Measurements from ENCODE around the gene ANKRD44.

Gene ANKRD44

DNA sequence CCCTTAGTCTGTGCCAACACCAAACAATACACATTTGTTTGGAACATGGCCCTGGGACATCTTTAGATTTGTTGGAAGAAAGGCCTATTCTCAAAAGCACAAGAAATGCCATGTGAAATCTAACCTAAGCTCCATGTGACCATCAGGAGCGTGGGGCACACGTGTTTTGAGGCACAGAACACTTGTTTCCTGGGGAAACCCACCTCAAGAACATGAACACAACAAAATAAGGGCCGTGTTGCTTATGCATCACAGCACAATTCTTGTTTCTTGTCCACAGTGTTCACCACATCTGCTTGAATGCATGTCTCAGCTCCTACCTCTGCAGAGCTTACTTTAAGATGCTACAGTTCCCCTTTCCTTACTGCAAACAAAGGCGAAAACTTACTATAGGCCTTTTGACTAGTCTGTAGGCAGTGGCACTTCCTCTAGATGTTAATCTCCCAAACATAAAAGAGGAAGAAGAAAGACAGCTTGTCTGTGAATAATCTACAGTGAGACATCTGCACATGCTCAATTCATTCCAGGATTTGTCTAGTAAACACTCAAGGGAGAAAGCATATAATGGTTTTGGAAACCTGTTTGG lies 165.0 kb downstream of the ANKRD44 start:
- WGBS: 85% methylated on average over 4 of the region's 4 CpGs
- H3K4me3 ChIP-seq (ENCODE audit: insufficient read depth in 1 of 2, low read depth in 1 of 2, low read length in 2 of 2): no peak overlapping the region
- no peak overlapping the region for H3K18ac ChIP-seq (ENCODE audit: low read depth in 1 of 2, low read length in 2 of 2)
- no peaks in the 10 kb centered on the region for H3K27me3 ChIP-seq (ENCODE audit: control insufficient read depth in 1 of 2, insufficient read depth in 1 of 2, low read length in 2 of 2)
- H2BK15ac ChIP-seq (ENCODE audit: low read depth, poor library complexity, severe bottlenecking): no peak overlapping the region
- H3K27ac ChIP-seq (ENCODE audit: low read length, poor library complexity, severe bottlenecking): no peak overlapping the region
- no peak for DNase-seq
- H3K23ac ChIP-seq (ENCODE audit: low read length in 2 of 2): no peak overlapping the region
- no peak overlapping the region for H2BK120ac ChIP-seq (ENCODE audit: low read depth, low read length)
- no peak overlapping the region for H2BK5ac ChIP-seq (ENCODE audit: low read depth, low read length, poor library complexity, severe bottlenecking)
- no peak overlapping the region for H3K9ac ChIP-seq (ENCODE audit: low read length)
- H3K4me2 ChIP-seq (ENCODE audit: low read length, poor library complexity, severe bottlenecking): no peak overlapping the region
- no peak overlapping the region for H2AFZ ChIP-seq (ENCODE audit: low read depth, low read length)
- H2AK5ac ChIP-seq (ENCODE audit: low read length, severe bottlenecking): no peak overlapping the region
- no peaks in the 10 kb centered on the region for H3K79me1 ChIP-seq (replicated peaks; ENCODE audit: low read length, poor library complexity, severe bottlenecking)
- H2BK12ac ChIP-seq (ENCODE audit: low read length in 2 of 2): no peak overlapping the region
- H3K9me3 ChIP-seq (ENCODE audit: control insufficient read depth, low read length): no peaks in the 10 kb centered on the region
- H3K36me3 ChIP-seq (ENCODE audit: control insufficient read depth in 1 of 2, insufficient read depth in 2 of 2, low read depth in 1 of 2, low read length in 2 of 2): no peaks in the 10 kb centered on the region
- H4K91ac ChIP-seq (ENCODE audit: low read length): no peak overlapping the region
- H4K8ac ChIP-seq (ENCODE audit: low read length): no peak overlapping the region
- H3K14ac ChIP-seq (ENCODE audit: low read length in 2 of 2): no peak overlapping the region
- H3K4me1 ChIP-seq (ENCODE audit: control insufficient read depth, insufficient read depth, low read depth, low read length): no peaks in the 10 kb centered on the region
- H3K4ac ChIP-seq (ENCODE audit: low read depth in 1 of 2, low read length in 2 of 2): no peak overlapping the region

DNA sequence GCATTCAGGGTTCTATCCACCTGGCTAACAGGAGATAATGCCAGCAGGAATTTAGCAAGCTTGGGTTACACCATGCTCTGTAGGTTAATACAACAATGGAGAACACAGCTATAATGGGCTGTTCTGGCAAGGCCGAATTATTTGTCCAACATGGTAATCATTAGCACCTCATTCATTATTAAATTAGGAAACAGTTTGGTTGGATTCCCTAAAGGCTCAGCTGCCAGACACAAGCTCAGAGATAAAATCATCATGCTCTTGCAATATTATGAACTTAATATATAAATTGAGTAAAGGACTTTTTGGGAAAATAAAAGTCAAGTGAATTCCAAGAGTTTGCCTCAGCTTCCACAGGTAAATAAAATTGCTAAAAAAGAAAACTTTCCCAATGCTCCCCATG lies 166.4 kb downstream of the ANKRD44 start:
- Histone ChIP-seq H3K4ac (ENCODE audit: low read depth in 1 of 2, low read length in 2 of 2) (no peak overlapping the region), H3K79me1 (replicated peaks; ENCODE audit: low read length, poor library complexity, severe bottlenecking) (no peaks in the 10 kb centered on the region), H4K91ac (ENCODE audit: low read length) (no peak overlapping the region), H3K14ac (ENCODE audit: low read length in 2 of 2) (no peak overlapping the region), H3K4me1 (ENCODE audit: control insufficient read depth, insufficient read depth, low read depth, low read length) (no peaks in the 10 kb centered on the region), H3K9ac (ENCODE audit: low read length) (no peak overlapping the region), H3K23ac (ENCODE audit: low read length in 2 of 2) (no peak overlapping the region), H3K36me3 (ENCODE audit: control insufficient read depth in 1 of 2, insufficient read depth in 2 of 2, low read depth in 1 of 2, low read length in 2 of 2) (no peaks in the 10 kb centered on the region), H2AK5ac (ENCODE audit: low read length, severe bottlenecking) (no peak overlapping the region), H4K8ac (ENCODE audit: low read length) (no peak overlapping the region), H3K27me3 (ENCODE audit: control insufficient read depth in 1 of 2, insufficient read depth in 1 of 2, low read length in 2 of 2) (no peaks in the 10 kb centered on the region), H3K27ac (ENCODE audit: low read length, poor library complexity, severe bottlenecking) (no peak overlapping the region), H3K9me3 (ENCODE audit: control insufficient read depth, low read length) (no peaks in the 10 kb centered on the region), H2BK5ac (ENCODE audit: low read depth, low read length, poor library complexity, severe bottlenecking) (no peak overlapping the region), H3K4me3 (ENCODE audit: insufficient read depth in 1 of 2, low read depth in 1 of 2, low read length in 2 of 2) (no peak overlapping the region), H2BK120ac (ENCODE audit: low read depth, low read length) (no peak overlapping the region), H2BK12ac (ENCODE audit: low read length in 2 of 2) (no peak overlapping the region), H3K18ac (ENCODE audit: low read depth in 1 of 2, low read length in 2 of 2) (no peak overlapping the region), H3K4me2 (ENCODE audit: low read length, poor library complexity, severe bottlenecking) (no peak overlapping the region), H2BK15ac (ENCODE audit: low read depth, poor library complexity, severe bottlenecking) (no peak overlapping the region), H2AFZ (ENCODE audit: low read depth, low read length) (no peak overlapping the region)
- 100% methylated on average over 1 of the region's 1 CpG for WGBS
- no peak for DNase-seq

DNA sequence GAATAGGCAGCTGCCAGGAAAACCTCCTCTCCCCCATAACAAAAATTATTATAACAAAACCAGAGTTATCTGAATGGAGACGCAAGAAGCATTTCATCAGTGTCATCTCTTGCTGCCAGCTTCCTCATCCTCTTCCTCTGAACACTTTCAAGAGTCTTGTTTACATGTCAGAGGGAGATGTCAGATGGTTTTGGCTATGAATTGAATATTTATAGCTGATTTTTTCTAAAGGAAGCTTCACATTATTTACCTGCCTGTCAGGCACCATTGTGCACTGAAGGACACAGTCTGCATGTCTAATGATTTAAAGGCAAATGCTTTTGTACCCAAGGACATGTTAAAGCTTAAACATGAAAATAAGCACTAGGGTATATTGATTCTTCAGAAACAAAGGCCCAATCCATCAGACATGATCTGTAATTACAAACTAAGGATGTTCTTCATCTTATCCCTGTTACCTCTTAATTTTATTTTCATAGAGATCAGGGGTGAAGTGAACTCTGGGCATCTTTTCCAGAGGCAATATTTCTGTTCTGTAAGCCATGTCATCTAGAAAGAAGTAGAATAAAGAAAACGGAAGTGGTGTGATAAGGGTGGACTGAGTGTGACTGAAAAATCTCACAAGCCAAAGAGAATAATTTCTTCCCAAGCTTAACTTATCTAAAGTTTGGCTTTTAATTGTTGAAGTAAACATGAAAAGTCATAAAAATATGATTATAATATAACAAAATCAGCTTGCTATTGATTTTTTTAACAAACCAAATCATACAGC lies 168.7 kb downstream of the ANKRD44 start:
- no peak overlapping the region for H3K4me3 ChIP-seq (ENCODE audit: insufficient read depth in 1 of 2, low read depth in 1 of 2, low read length in 2 of 2)
- H2AFZ ChIP-seq (ENCODE audit: low read depth, low read length): no peak overlapping the region
- no peaks in the 10 kb centered on the region for H3K27me3 ChIP-seq (ENCODE audit: control insufficient read depth in 1 of 2, insufficient read depth in 1 of 2, low read length in 2 of 2)
- no peak overlapping the region for H3K4ac ChIP-seq (ENCODE audit: low read depth in 1 of 2, low read length in 2 of 2)
- H2AK5ac ChIP-seq (ENCODE audit: low read length, severe bottlenecking): no peak overlapping the region
- H2BK12ac ChIP-seq (ENCODE audit: low read length in 2 of 2): no peak overlapping the region
- H4K91ac ChIP-seq (ENCODE audit: low read length): no peak overlapping the region
- no peak overlapping the region for H3K27ac ChIP-seq (ENCODE audit: low read length, poor library complexity, severe bottlenecking)
- no peak overlapping the region for H2BK5ac ChIP-seq (ENCODE audit: low read depth, low read length, poor library complexity, severe bottlenecking)
- H2BK120ac ChIP-seq (ENCODE audit: low read depth, low read length): no peak overlapping the region
- H2BK15ac ChIP-seq (ENCODE audit: low read depth, poor library complexity, severe bottlenecking): no peak overlapping the region
- no peak overlapping the region for H3K23ac ChIP-seq (ENCODE audit: low read length in 2 of 2)
- 0% methylated on average over 1 of the region's 2 CpGs for WGBS
- no peak overlapping the region for H3K4me2 ChIP-seq (ENCODE audit: low read length, poor library complexity, severe bottlenecking)
- no peak for DNase-seq
- no peak overlapping the region for H3K18ac ChIP-seq (ENCODE audit: low read depth in 1 of 2, low read length in 2 of 2)
- no peaks in the 10 kb centered on the region for H3K9me3 ChIP-seq (ENCODE audit: control insufficient read depth, low read length)
- H3K14ac ChIP-seq (ENCODE audit: low read length in 2 of 2): no peak overlapping the region
- H3K4me1 ChIP-seq (ENCODE audit: control insufficient read depth, insufficient read depth, low read depth, low read length): no peaks in the 10 kb centered on the region
- H4K8ac ChIP-seq (ENCODE audit: low read length): no peak overlapping the region
- H3K79me1 ChIP-seq (replicated peaks; ENCODE audit: low read length, poor library complexity, severe bottlenecking): peaks cover under 1% of the 10 kb centered on the region
- no peak overlapping the region for H3K9ac ChIP-seq (ENCODE audit: low read length)
- no peaks in the 10 kb centered on the region for H3K36me3 ChIP-seq (ENCODE audit: control insufficient read depth in 1 of 2, insufficient read depth in 2 of 2, low read depth in 1 of 2, low read length in 2 of 2)

DNA sequence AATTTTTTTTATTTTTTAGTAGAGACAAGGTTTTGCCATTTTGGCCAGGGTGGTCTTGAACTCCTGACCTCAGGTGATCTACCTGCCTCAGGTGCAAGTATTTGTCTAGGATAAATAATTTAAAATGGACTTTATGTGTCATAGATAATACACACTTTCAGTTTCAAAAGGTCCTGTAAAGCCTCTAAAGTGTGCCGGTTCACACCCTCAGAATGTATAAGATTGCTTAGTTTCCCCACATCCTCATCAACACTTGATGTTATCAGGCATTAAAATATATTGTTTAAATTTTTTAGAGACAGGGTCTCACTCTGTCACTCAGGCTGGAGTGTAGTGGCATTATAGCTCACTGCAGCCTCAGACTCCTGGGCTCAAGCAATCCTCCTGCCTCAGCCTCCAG lies 170.5 kb downstream of the ANKRD44 start:
- Histone ChIP-seq H3K4me1 (ENCODE audit: control insufficient read depth, insufficient read depth, low read depth, low read length) (no peaks in the 10 kb centered on the region), H3K27ac (ENCODE audit: low read length, poor library complexity, severe bottlenecking) (no peak overlapping the region), H3K79me1 (replicated peaks; ENCODE audit: low read length, poor library complexity, severe bottlenecking) (peaks cover 2% of the 10 kb centered on the region), H4K91ac (ENCODE audit: low read length) (no peak overlapping the region), H3K9me3 (ENCODE audit: control insufficient read depth, low read length) (no peaks in the 10 kb centered on the region), H2BK12ac (ENCODE audit: low read length in 2 of 2) (no peak overlapping the region), H2BK5ac (ENCODE audit: low read depth, low read length, poor library complexity, severe bottlenecking) (no peak overlapping the region), H2BK15ac (ENCODE audit: low read depth, poor library complexity, severe bottlenecking) (no peak overlapping the region), H2AK5ac (ENCODE audit: low read length, severe bottlenecking) (no peak overlapping the region), H3K36me3 (ENCODE audit: control insufficient read depth in 1 of 2, insufficient read depth in 2 of 2, low read depth in 1 of 2, low read length in 2 of 2) (no peaks in the 10 kb centered on the region), H2AFZ (ENCODE audit: low read depth, low read length) (no peak overlapping the region), H4K8ac (ENCODE audit: low read length) (no peak overlapping the region), H3K18ac (ENCODE audit: low read depth in 1 of 2, low read length in 2 of 2) (no peak overlapping the region), H3K23ac (ENCODE audit: low read length in 2 of 2) (no peak overlapping the region), H3K4ac (ENCODE audit: low read depth in 1 of 2, low read length in 2 of 2) (no peak overlapping the region), H3K14ac (ENCODE audit: low read length in 2 of 2) (no peak overlapping the region), H3K9ac (ENCODE audit: low read length) (no peak overlapping the region), H2BK120ac (ENCODE audit: low read depth, low read length) (no peak overlapping the region), H3K27me3 (ENCODE audit: control insufficient read depth in 1 of 2, insufficient read depth in 1 of 2, low read length in 2 of 2) (no peaks in the 10 kb centered on the region), H3K4me3 (ENCODE audit: insufficient read depth in 1 of 2, low read depth in 1 of 2, low read length in 2 of 2) (no peak overlapping the region), H3K4me2 (ENCODE audit: low read length, poor library complexity, severe bottlenecking) (no peak overlapping the region)
- WGBS: no CpG with 5 or more reads among the region's 1 CpG
- DNase-seq: no peak
